Heart left ventricle (tissue), 16 donors: ENCODE measurements around the gene TRAPPC1. TPM values are rescaled to one million over a fixed set of nuclear protein-coding genes. Genes with fewer than 3 reads are reported as not detected.

ENCODE experiments used
- ATAC-seq, 4 donors: fragments of 200-7000 bp; cut with Tn5 transposase; one replicate each; pipeline ENCODE4 v1.9.1; 2020 to 2022; ENCODE audit warnings: moderate library complexity in 4 of 4, mild to moderate bottlenecking in 3 of 4, moderate number of reproducible peaks in 1 of 4
- DNase-seq, 5 donors: peaks; one replicate each; pipeline ENCODE4 v3.0.0-alpha.2; 2020
- H3K27ac ChIP-seq, 12 donors: fragments of 200-600 bp; sonication (generic) in 4 of 12; one replicate each; pipeline versions ENCODE4 v1.5.0 to v1.8.0; 2016 to 2022; ENCODE audit warnings: mild to moderate bottlenecking in 2 of 12
- H3K27me3 ChIP-seq, 9 donors: fragments of 200-600 bp; sonication (generic) in 2 of 9; one replicate each; pipeline versions ENCODE4 v1.5.1 to v1.8.0; 2016 to 2022; ENCODE audit warnings: mild to moderate bottlenecking in 3 of 9
- H3K36me3 ChIP-seq, 9 donors: fragments of 200-600 bp; sonication (generic) in 2 of 9; one replicate each; pipeline versions ENCODE4 v1.5.0 to v1.8.0; 2018 to 2022; ENCODE audit warnings: mild to moderate bottlenecking in 2 of 9
- H3K4me1 ChIP-seq, 12 donors: fragments of 200-600 bp; sonication (generic) in 4 of 12; one replicate each; pipeline versions ENCODE4 v1.5.0 to v1.8.0; 2016 to 2022; ENCODE audit warnings: mild to moderate bottlenecking in 3 of 12
- H3K4me3 ChIP-seq, 12 donors: fragments of 200-600 bp; sonication (generic) in 4 of 12; one replicate each; pipeline versions ENCODE4 v1.5.0 to v1.8.0; 2017 to 2022; ENCODE audit warnings: mild to moderate bottlenecking in 9 of 12, moderate library complexity in 4 of 12
- H3K9me3 ChIP-seq, 12 donors: fragments of 200-600 bp; sonication (generic) in 4 of 12; one replicate each; pipeline versions ENCODE4 v1.5.0 to v1.8.0; 2016 to 2022; ENCODE audit warnings: mild to moderate bottlenecking in 1 of 12
- POLR2A ChIP-seq, 2 donors: fragments of 450-650 bp; IDR thresholded peaks; one replicate each; pipeline ENCODE4 v1.6.1; 2017; ENCODE audit warnings: antibody characterized with exemption in 2 of 2, mild to moderate bottlenecking in 2 of 2, moderate library complexity in 2 of 2
- WGBS, 4 donors: extraction: QIAGEN DNeasy Blood & Tissue Kit in 2 of 4; methylation state at CpG; one replicate each; pipeline versions ENCODE4 v1.1.5 to v1.1.7; 2013 to 2018; 5-methylcytosine and 5-hydroxymethylcytosine counted together
- intact Hi-C, 10 donors: fragments of 100-400 bp; cut with DNase I; formaldehyde crosslinking; loops; one replicate each; pipeline versions ENCODE4 v1.11.1 to v1.14.2; 2022
- polyA plus RNA-seq, 2 donors: library from polyadenylated mRNA; stranded (reverse); fragments of 200-250 nt; gene quantifications; one replicate each; pipeline ENCODE4 v1.2.3, GENCODE V29; 2013
- total RNA-seq, 9 donors: library from RNA; depleted of rRNA in 2 of 9; stranded (reverse); fragments of >200 nt in 2 of 9; fragmentation: NEBNext Ultra II Directional in 3 of 9; extraction: Animal tissue kit (Norgen Biotek cat#: 25700) in 3 of 9; gene quantifications; one replicate each; pipeline versions ENCODE4 v1.1.0 to v1.2.4, GENCODE V29; 2016 to 2023
- TF ChIP-seq, protein P1 (sequence below), 12 donors: fragments of 200-600 bp; sonication (generic) in 4 of 12; IDR thresholded peaks; one replicate each; pipeline versions ENCODE4 v1.5.0 to v1.8.0; 2018 to 2022; ENCODE audit warnings: antibody characterized with exemption in 12 of 12, mild to moderate bottlenecking in 5 of 12
- donor health status: ischemic (EF 13 %, LVEDD 7.1; RV severe dilation, severe dysfunction).
- donor health status: healthy with polysubstance abuse.
- donor health status: DM: no; HTN: yes; CAD: no.
- donor health status: DM: no; HTN: no; CAD: no.
- donor health status: ischemic (EF 25% LVEDD 6.9; RV normal size, moderate dysfunction).
- donor health status: ischemic (EF 25% LVEDD 5.7; RV mildly dilated, moderate dysfunction).
- donor health status: healthy.
- donor health status: DM: yes; HTN: yes; CAD: no.
- donor health status: ischemic (EF 35%, LVEDD 5.7; RV mildly dilated, moderate dysfunction).
- donor health status: nonischemic (EF 11% LVEDD 7.7; RV severe dilation, severe dysfunction).
- donor health status: DM: yes; HTN: yes; CAD: no.
- donor health status: PGD.
- donor health status: ischemic (EF 29% LVEDD 5.4; RV normal size, mild dysfunction).
- donor health status: nonischemic (EF 23%, LVEDD 6.1; RV moderate dilation, normal function).

TRAPPC1 gene
- total and polyA plus RNA-seq, 11 donors: 60.8 to 170 (median 132) TPM

DNA sequence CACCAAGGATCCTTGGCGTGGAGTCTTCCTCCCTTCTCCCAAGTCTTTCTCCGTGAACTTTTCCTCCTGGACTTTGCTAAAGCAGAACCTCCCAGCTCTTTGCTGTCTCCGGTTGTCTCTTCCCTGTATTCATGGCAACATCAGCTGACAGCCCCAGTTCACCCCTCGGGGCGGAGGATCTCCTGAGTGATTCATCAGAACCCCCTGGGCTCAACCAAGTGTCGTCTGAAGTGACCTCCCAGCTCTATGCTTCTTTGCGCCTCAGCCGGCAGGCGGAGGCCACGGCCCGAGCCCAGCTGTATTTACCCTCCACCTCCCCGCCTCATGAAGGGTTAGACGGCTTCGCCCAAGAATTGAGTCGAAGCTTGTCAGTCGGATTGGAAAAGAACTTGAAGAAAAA, 1.2 kb upstream of the TRAPPC1 start:
- H3K9me3 ChIP-seq: no peaks in the 10 kb centered on the region
- H3K4me1 ChIP-seq: peaks cover 2 to 30% (median 19%) of the 10 kb centered on the region in 12 donors
- H3K36me3 ChIP-seq: peaks cover 0 to 40% (median 29%) of the 10 kb centered on the region in 9 donors
- ATAC-seq: peak in 1 of 4 donors; percentile 4
- DNase-seq: peak in 2 of 5 donors; percentile 36 to 46
- 14 to 27% (median 15%) methylated on average over 16 of the region's 16 CpGs for WGBS, 4 donors
- peak overlapping the region; percentile 65 to 97 (median 80) for H3K4me3 ChIP-seq
- no peaks in the 10 kb centered on the region for H3K27me3 ChIP-seq
- no peak for TF ChIP-seq POLR2A (IDR thresholded peaks at IDR 0.05)
- TF ChIP-seq, protein P1, sequence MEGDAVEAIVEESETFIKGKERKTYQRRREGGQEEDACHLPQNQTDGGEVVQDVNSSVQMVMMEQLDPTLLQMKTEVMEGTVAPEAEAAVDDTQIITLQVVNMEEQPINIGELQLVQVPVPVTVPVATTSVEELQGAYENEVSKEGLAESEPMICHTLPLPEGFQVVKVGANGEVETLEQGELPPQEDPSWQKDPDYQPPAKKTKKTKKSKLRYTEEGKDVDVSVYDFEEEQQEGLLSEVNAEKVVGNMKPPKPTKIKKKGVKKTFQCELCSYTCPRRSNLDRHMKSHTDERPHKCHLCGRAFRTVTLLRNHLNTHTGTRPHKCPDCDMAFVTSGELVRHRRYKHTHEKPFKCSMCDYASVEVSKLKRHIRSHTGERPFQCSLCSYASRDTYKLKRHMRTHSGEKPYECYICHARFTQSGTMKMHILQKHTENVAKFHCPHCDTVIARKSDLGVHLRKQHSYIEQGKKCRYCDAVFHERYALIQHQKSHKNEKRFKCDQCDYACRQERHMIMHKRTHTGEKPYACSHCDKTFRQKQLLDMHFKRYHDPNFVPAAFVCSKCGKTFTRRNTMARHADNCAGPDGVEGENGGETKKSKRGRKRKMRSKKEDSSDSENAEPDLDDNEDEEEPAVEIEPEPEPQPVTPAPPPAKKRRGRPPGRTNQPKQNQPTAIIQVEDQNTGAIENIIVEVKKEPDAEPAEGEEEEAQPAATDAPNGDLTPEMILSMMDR (IDR thresholded peaks at IDR 0.05): no peak
- H3K27ac ChIP-seq: peak overlapping the region in 7 of 12 donors; percentile 23 to 88 (median 81)
- intact Hi-C loops: loop anchor here in 3 of 10 donors (2.0 to 5.0 kb wide), 4 partner anchors 44 to 59 kb away; partner anchors contain the start of gene CHD3 (in 2 of the 3)

DNA sequence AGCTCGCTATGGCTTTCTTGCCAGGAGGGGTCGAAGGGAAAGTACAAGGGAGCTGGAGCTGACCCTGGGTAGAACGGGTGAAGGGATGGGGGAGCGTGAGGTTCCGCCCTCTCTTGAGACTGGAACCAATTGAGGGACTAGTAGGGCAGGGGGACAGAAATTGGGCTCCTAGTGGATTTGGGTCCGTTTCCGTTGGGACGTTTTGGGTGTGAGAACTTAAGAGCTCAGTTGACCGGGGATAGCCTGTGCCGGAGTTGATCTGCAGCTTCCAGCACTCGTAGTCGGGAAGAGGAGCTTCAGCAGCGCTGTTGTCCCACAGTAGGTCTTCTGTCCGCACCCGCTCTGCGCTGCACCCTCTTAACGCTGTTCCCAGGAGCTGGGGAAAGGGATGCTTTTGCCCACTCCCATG, 741 bp upstream of the TRAPPC1 start:
- Histone ChIP-seq H3K27me3 (no peaks in the 10 kb centered on the region), H3K36me3 (peaks cover 0 to 37% (median 25%) of the 10 kb centered on the region in 9 donors), H3K4me1 (peaks cover 2 to 30% (median 19%) of the 10 kb centered on the region in 12 donors), H3K27ac (peak overlapping the region in 11 of 12 donors; percentile 23 to 88 (median 80)), H3K4me3 (peak overlapping the region; percentile 65 to 97 (median 80)), H3K9me3 (no peaks in the 10 kb centered on the region)
- ATAC-seq (peak; percentile 8 to 36 (median 24)), DNase-seq (no peak)
- no peak for TF ChIP-seq POLR2A (IDR thresholded peaks at IDR 0.05)
- TF ChIP-seq, protein P1 (IDR thresholded peaks at IDR 0.05): no peak
- intact Hi-C loops: loop anchor here in 3 of 10 donors (2.0 to 5.0 kb wide), 4 partner anchors 44 to 60 kb away; partner anchors contain the start of gene CHD3 (in 2 of the 3)
- 0 to 1% (median 0%) methylated on average over 17 of the region's 17 CpGs for WGBS, 4 donors

DNA sequence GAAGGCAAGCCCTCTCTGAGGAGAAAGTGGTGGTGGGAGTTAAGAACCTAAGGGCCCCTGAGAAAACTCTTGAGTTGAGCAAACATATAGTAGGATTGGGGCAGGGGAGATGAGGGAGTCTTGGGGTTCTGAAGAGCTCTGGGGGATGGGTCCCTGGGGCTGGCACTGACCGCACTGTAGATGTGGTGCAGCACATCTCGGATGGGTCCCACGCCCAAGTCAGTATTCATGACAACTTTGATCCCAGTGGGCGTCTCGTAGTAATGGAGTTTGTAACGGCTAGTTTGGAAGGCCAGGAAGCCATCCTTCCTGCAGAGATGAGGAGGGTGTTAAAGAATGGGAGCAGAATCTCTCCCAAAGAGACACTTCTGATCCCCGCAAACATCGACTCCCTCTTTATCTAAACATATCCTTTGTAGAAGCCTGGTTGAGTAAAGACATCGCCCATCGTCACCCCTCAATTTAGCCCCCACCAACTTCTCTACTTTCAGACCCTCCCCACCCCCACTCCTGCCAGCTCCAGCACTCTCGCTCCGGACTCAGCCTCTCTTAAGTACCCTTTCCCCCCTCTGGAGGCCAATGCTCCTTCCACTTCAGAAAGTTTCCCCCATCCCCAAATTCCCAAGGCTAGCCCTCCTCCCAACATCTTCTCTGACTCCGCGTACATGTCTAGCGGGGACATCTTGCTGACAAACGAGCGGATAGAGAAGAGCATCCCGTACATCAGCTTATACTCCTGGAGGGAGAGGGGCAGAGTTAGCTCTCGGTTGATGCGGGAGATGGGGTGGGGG, 710 bp downstream of the TRAPPC1 start:
- ATAC-seq (no peak), DNase-seq (no peak)
- no peaks in the 10 kb centered on the region for H3K27me3 ChIP-seq
- H3K27ac ChIP-seq: peak overlapping the region in 9 of 12 donors; percentile 52 to 88 (median 80)
- H3K36me3 ChIP-seq: peaks cover 0 to 23% (median 11%) of the 10 kb centered on the region in 9 donors
- no peaks in the 10 kb centered on the region for H3K9me3 ChIP-seq
- peak overlapping the region; percentile 65 to 97 (median 80) for H3K4me3 ChIP-seq
- WGBS, 4 donors: 41 to 44% (median 43%) methylated on average over 19 to 20 of the region's 20 CpGs
- peaks cover 2 to 30% (median 19%) of the 10 kb centered on the region in 12 donors for H3K4me1 ChIP-seq
- intact Hi-C loops: loop anchor here in 2 of 10 donors (5.0 kb wide), 3 partner anchors 44 to 61 kb away; partner anchors contain the start of gene CHD3 (in 1 of the 2)
- TF ChIP-seq POLR2A (IDR thresholded peaks at IDR 0.05): no peak
- TF ChIP-seq, protein P1 (IDR thresholded peaks at IDR 0.05): no peak
